Peyer's patch (tissue), 4 donors: ENCODE data around the gene PCDHB4. TPM values are rescaled to one million over a fixed set of nuclear protein-coding genes. Genes with fewer than 3 reads are reported as not detected.
"Not testable (repeated sequence)": the region's sequence is repeated elsewhere in the genome, so short reads cannot be mapped to it uniquely, and the experiment has no call there.

Experiments used
- DNase-seq, 3 donors: peaks; one replicate each; pipeline ENCODE4 v3.0.0-alpha.2; 2017 to 2019
- H3K27ac ChIP-seq, 4 donors: fragments of 200-600 bp; sonication (generic); one replicate each; pipeline ENCODE4 v1.5.1; 2016 to 2019
- H3K27me3 ChIP-seq, 2 donors: fragments of 200-600 bp; sonication (generic); one replicate each; pipeline ENCODE4 v1.5.1; 2019
- H3K36me3 ChIP-seq, 3 donors: fragments of 200-600 bp; sonication (generic); one replicate each; pipeline ENCODE4 v1.5.1; 2016 to 2019
- H3K4me1 ChIP-seq, 4 donors: fragments of 200-600 bp; sonication (generic); one replicate each; pipeline ENCODE4 v1.5.1; 2016 to 2019
- H3K4me3 ChIP-seq, 4 donors: fragments of 200-600 bp; sonication (generic); 1 replicate in 3 of 4; 2 replicates in 1 of 4; pipeline ENCODE4 v1.5.1; 2016 to 2019; ENCODE audit warnings: mild to moderate bottlenecking in 1 of 4
- H3K9me3 ChIP-seq, 4 donors: fragments of 200-600 bp; sonication (generic); one replicate each; pipeline ENCODE4 v1.5.1; 2016 to 2019; ENCODE audit warnings: mild to moderate bottlenecking in 1 of 4
- CTCF ChIP-seq, 6 experiments: fragments of 450-650 bp in 4 of 6; fragments of 200-600 bp in 2 of 6; sonication (generic) in 1 of 6; IDR thresholded peaks; one replicate each; pipeline ENCODE4 v1.5.1; 2017 to 2019; ENCODE audit warnings: antibody characterized with exemption in 6 of 6, mild to moderate bottlenecking in 3 of 6, moderate library complexity in 1 of 6
- POLR2A ChIP-seq, 2 donors: fragments of 450-650 bp; IDR thresholded peaks; one replicate each; pipeline ENCODE4 v1.5.1; 2017; ENCODE audit warnings: antibody characterized with exemption in 2 of 2, mild to moderate bottlenecking in 2 of 2, moderate library complexity in 2 of 2
- total RNA-seq, 4 donors: library from RNA; depleted of rRNA; stranded (reverse); fragments of >200 nt; gene quantifications; one replicate each; pipeline ENCODE4 v1.1.0, GENCODE V29; 2016

PCDHB4 gene
- total RNA-seq, 4 donors from 2014 or later: 0.80 to 6.6 (median 1.2) TPM; not detected in 1

- Histone ChIP-seq H3K4me3 (no peak within 1 kb of the TSS), H3K9me3 (peaks cover 0 to 29% (median 3%) of the 10 kb centered on the region in 4 donors)
Observed at GRCh38 chr5:141149812-141150211, 28.2 kb downstream of the PCDHB4 start, which contains the start of gene PCDHB6. TSS of gene PCDHB6 (plus strand) at chr5:141150057. CDS start at chr5:141150258, 201 bp downstream.

GRCh38 chr5:141150224-141150992 is 28.8 kb downstream of the PCDHB4 start:
- TF ChIP-seq POLR2A (IDR thresholded peaks at IDR 0.05) (no peak), CTCF (IDR thresholded peaks at IDR 0.05) (no peak)
- DNase-seq: no peak
- peaks cover 0 to 32% (median 3%) of the 10 kb centered on the region in 4 donors for H3K9me3 ChIP-seq
- no peaks in the 10 kb centered on the region for H3K27me3 ChIP-seq
- no peak overlapping the region for H3K4me3 ChIP-seq
- no peak overlapping the region for H3K27ac ChIP-seq
- H3K36me3 ChIP-seq: no peaks in the 10 kb centered on the region
- H3K4me1 ChIP-seq: no peaks in the 10 kb centered on the region

More at GRCh38 chr5:141149812-141150211, 28.2 kb downstream of the PCDHB4 start, which contains the start of gene PCDHB6:
- no peaks in the 10 kb centered on the region for H3K4me1 ChIP-seq
- TF ChIP-seq CTCF (IDR thresholded peaks at IDR 0.05): no peak
- no peak for TF ChIP-seq POLR2A (IDR thresholded peaks at IDR 0.05)
- H3K27me3 ChIP-seq: no peaks in the 10 kb centered on the region
- H3K36me3 ChIP-seq: no peaks in the 10 kb centered on the region
- H3K27ac ChIP-seq: no peak within 1 kb of the TSS
- no peak for DNase-seq

GRCh38 chr5:141150993-141151325 is 29.3 kb downstream of the PCDHB4 start:
- Histone ChIP-seq H3K4me3 (no peak overlapping the region), H3K9me3 (peaks cover 0 to 34% (median 3%) of the 10 kb centered on the region in 4 donors), H3K36me3 (no peaks in the 10 kb centered on the region), H3K27me3 (no peaks in the 10 kb centered on the region), H3K4me1 (no peaks in the 10 kb centered on the region), H3K27ac (no peak overlapping the region)
- DNase-seq: no peak
- TF ChIP-seq CTCF (IDR thresholded peaks at IDR 0.05): no peak
- no peak for TF ChIP-seq POLR2A (IDR thresholded peaks at IDR 0.05)

GRCh38 chr5:141151632-141152031 is 30.0 kb downstream of the PCDHB4 start:
- H3K27me3 ChIP-seq, H3K27ac ChIP-seq, H3K4me3 ChIP-seq, H3K36me3 ChIP-seq, DNase-seq, H3K4me1 ChIP-seq: not testable (repeated sequence)
- peaks cover 0 to 37% (median 3%) of the 10 kb centered on the region in 4 donors for H3K9me3 ChIP-seq

- not testable (repeated sequence) for H3K36me3 ChIP-seq, H3K27me3 ChIP-seq, H3K27ac ChIP-seq, DNase-seq, H3K4me3 ChIP-seq, H3K4me1 ChIP-seq
- peaks cover 0 to 39% (median 3%) of the 10 kb centered on the region in 4 donors for H3K9me3 ChIP-seq
Observed at GRCh38 chr5:141152096-141152495, 30.5 kb downstream of the PCDHB4 start.

GRCh38 chr5:141155540-141156374 is 34.1 kb downstream of the PCDHB4 start:
- Histone ChIP-seq H3K9me3 (peaks cover 0 to 42% (median under 1%) of the 10 kb centered on the region in 4 donors), H3K27ac (no peak overlapping the region), H3K4me3 (no peak overlapping the region), H3K36me3 (no peaks in the 10 kb centered on the region), H3K4me1 (no peaks in the 10 kb centered on the region), H3K27me3 (no peaks in the 10 kb centered on the region)
- TF ChIP-seq POLR2A (IDR thresholded peaks at IDR 0.05) (no peak), CTCF (IDR thresholded peaks at IDR 0.05) (no peak)
- DNase-seq: no peak

- not testable (repeated sequence) for H3K27ac ChIP-seq, H3K36me3 ChIP-seq, H3K4me3 ChIP-seq, H3K4me1 ChIP-seq, H3K27me3 ChIP-seq, DNase-seq
- peaks cover 0 to 28% (median 0%) of the 10 kb centered on the region in 4 donors for H3K9me3 ChIP-seq
Observed at GRCh38 chr5:141157356-141157755, 35.7 kb downstream of the PCDHB4 start.

GRCh38 chr5:141157901-141158300 is 36.3 kb downstream of the PCDHB4 start:
- H3K4me1 ChIP-seq, H3K36me3 ChIP-seq, DNase-seq, H3K27ac ChIP-seq, H3K27me3 ChIP-seq, H3K4me3 ChIP-seq: not testable (repeated sequence)
- H3K9me3 ChIP-seq: peaks cover 0 to 27% (median 0%) of the 10 kb centered on the region in 4 donors
